Activated CD8-positive, alpha-beta memory T cell treated with anti-CD3 and anti-CD28 coated beads, Interleukin-2, amount 10 ng/mL, durations not matched to agents 7 days and 5 days (primary cell): ENCODE measurements around the gene LRRFIP1. TPM values are rescaled to one million over a fixed set of nuclear protein-coding genes. Genes with fewer than 3 reads are reported as not detected.

Experiments
- ATAC-seq: fragments of 150-1000 bp; cut with Tn5 transposase; one replicate; pipeline ENCODE4 v1.10.0; 2021; ENCODE audit warnings: moderate library complexity
- CTCF ChIA-PET: fragments of 350-600 bp; sonication (Branson Sonifier 250); formaldehyde crosslinking; loops from one replicate; lab custom pipeline; 2021; ENCODE audit warnings: antibody characterized with exemption; lab: Charles Lee
- DNase-seq: peaks from one replicate; pipeline ENCODE4 v3.0.0-alpha.2; 2020
- H3K27ac Mint-ChIP-seq: one replicate; pipeline ENCODE4 v1.8.0; 2021; ENCODE audit warnings: mild to moderate bottlenecking, mixed read lengths
- H3K27me3 Mint-ChIP-seq: one replicate; pipeline ENCODE4 v1.8.0; 2021; ENCODE audit warnings: mixed read lengths
- H3K36me3 Mint-ChIP-seq: one replicate; pipeline ENCODE4 v1.8.0; 2021; ENCODE audit warnings: mild to moderate bottlenecking, mixed read lengths
- H3K4me1 Mint-ChIP-seq: one replicate; pipeline ENCODE4 v1.8.0; 2021; ENCODE audit warnings: mixed read lengths
- H3K4me3 Mint-ChIP-seq: one replicate; pipeline ENCODE4 v1.8.0; 2021; ENCODE audit warnings: mild to moderate bottlenecking, moderate library complexity, mixed read lengths
- H3K9me3 Mint-ChIP-seq: one replicate; pipeline ENCODE4 v1.8.0; 2022; ENCODE audit warnings: low read depth, mixed read lengths
- total RNA-seq, 2 experiments: library from RNA; stranded (reverse); gene quantifications; one replicate each; pipeline ENCODE4 v1.2.3, GENCODE V29; 2021

The LRRFIP1 gene
- total RNA-seq, 2 experiments from 2014 or later, result 197 to 229 TPM

GRCh38 chr2:237669628-237670392 lies 42.4 kb downstream of the LRRFIP1 start:
- Mint-ChIP-seq H3K4me1 (peaks cover 41% of the 10 kb centered on the region), H3K27ac (no peak overlapping the region), H3K27me3 (peaks cover 23% of the 10 kb centered on the region), H3K4me3 (no peak overlapping the region), H3K9me3 (no peaks in the 10 kb centered on the region), H3K36me3 (no peaks in the 10 kb centered on the region)
- ATAC-seq (no peak), DNase-seq (no peak)
- CTCF ChIA-PET, result interaction anchor here (0.7 to 9.4 kb wide), 6 partner anchors 15 to 88 kb away, joined by 3 to 134 read pairs (median 4); no protein-coding TSS in a partner anchor

- ATAC-seq (no peak), DNase-seq (no peak)
- no peaks in the 10 kb centered on the region for H3K36me3 Mint-ChIP-seq
- no peak overlapping the region for H3K4me3 Mint-ChIP-seq
- H3K27me3 Mint-ChIP-seq, result peaks cover 21% of the 10 kb centered on the region
- no peaks in the 10 kb centered on the region for H3K9me3 Mint-ChIP-seq
- peaks cover 49% of the 10 kb centered on the region for H3K4me1 Mint-ChIP-seq
- CTCF ChIA-PET, result interaction anchor here (1.4 to 9.4 kb wide), 6 partner anchors 22 to 105 kb away, joined by 3 to 134 read pairs (median 24); no protein-coding TSS in a partner anchor
- no peak overlapping the region for H3K27ac Mint-ChIP-seq
These were observed 43.3 kb downstream of the LRRFIP1 start for GRCh38 chr2:237670641-237671040.

GRCh38 chr2:237671466-237672138 lies 44.2 kb downstream of the LRRFIP1 start:
- peaks cover 55% of the 10 kb centered on the region for H3K4me1 Mint-ChIP-seq
- ATAC-seq, result no peak
- CTCF ChIA-PET, result interaction anchor here (0.7 to 9.4 kb wide), 9 partner anchors 21 to 592 kb away, joined by 3 to 210 read pairs (median 26); no protein-coding TSS in a partner anchor
- H3K9me3 Mint-ChIP-seq, result no peaks in the 10 kb centered on the region
- DNase-seq, result no peak
- H3K27me3 Mint-ChIP-seq, result peaks cover 13% of the 10 kb centered on the region
- no peaks in the 10 kb centered on the region for H3K36me3 Mint-ChIP-seq
- H3K27ac Mint-ChIP-seq, result no peak overlapping the region
- no peak overlapping the region for H3K4me3 Mint-ChIP-seq

GRCh38 chr2:237672731-237673129 lies 45.3 kb downstream of the LRRFIP1 start:
- Mint-ChIP-seq H3K4me1 (peaks cover 54% of the 10 kb centered on the region), H3K27ac (peak overlapping the region; percentile 87), H3K27me3 (peaks cover 6% of the 10 kb centered on the region), H3K36me3 (no peaks in the 10 kb centered on the region), H3K9me3 (no peaks in the 10 kb centered on the region), H3K4me3 (peak overlapping the region; percentile 75)
- DNase-seq, result no peak
- CTCF ChIA-PET, result interaction anchor here (0.7 to 9.4 kb wide), 29 partner anchors 9 to 755 kb away, joined by 3 to 210 read pairs (median 5); no protein-coding TSS in a partner anchor
- ATAC-seq, result peak; percentile 10

- CTCF ChIA-PET, result interaction anchor here (0.7 to 9.4 kb wide), 35 partner anchors 9 to 754 kb away, joined by 3 to 210 read pairs (median 4); no protein-coding TSS in a partner anchor
- peak overlapping the region; percentile 87 for H3K27ac Mint-ChIP-seq
- peak; percentile 67 for ATAC-seq
- DNase-seq, result peak; percentile 84
- H3K4me1 Mint-ChIP-seq, result peaks cover 54% of the 10 kb centered on the region
- H3K9me3 Mint-ChIP-seq, result no peaks in the 10 kb centered on the region
- peak overlapping the region; percentile 75 for H3K4me3 Mint-ChIP-seq
- no peaks in the 10 kb centered on the region for H3K36me3 Mint-ChIP-seq
- peaks cover 2% of the 10 kb centered on the region for H3K27me3 Mint-ChIP-seq
These were observed 46.0 kb downstream of the LRRFIP1 start for GRCh38 chr2:237673130-237674001.

- H3K36me3 Mint-ChIP-seq, result no peaks in the 10 kb centered on the region
- CTCF ChIA-PET, result interaction anchor here (0.8 to 9.4 kb wide), 9 partner anchors 10 to 162 kb away, joined by 3 to 210 read pairs (median 18); no protein-coding TSS in a partner anchor
- peak; percentile 80 for ATAC-seq
- peak overlapping the region; percentile 75 for H3K4me3 Mint-ChIP-seq
- H3K9me3 Mint-ChIP-seq, result no peaks in the 10 kb centered on the region
- peak overlapping the region; percentile 87 for H3K27ac Mint-ChIP-seq
- peak; percentile 90 for DNase-seq
- peaks cover 2% of the 10 kb centered on the region for H3K27me3 Mint-ChIP-seq
- H3K4me1 Mint-ChIP-seq, result peaks cover 47% of the 10 kb centered on the region
These were observed 47.4 kb downstream of the LRRFIP1 start for GRCh38 chr2:237674731-237675276.

GRCh38 chr2:237675316-237675715 lies 47.9 kb downstream of the LRRFIP1 start:
- Mint-ChIP-seq H3K9me3 (no peaks in the 10 kb centered on the region), H3K4me3 (peak overlapping the region; percentile 75), H3K36me3 (no peaks in the 10 kb centered on the region), H3K4me1 (peaks cover 44% of the 10 kb centered on the region), H3K27me3 (no peaks in the 10 kb centered on the region), H3K27ac (peak overlapping the region; percentile 87)
- DNase-seq (no peak), ATAC-seq (no peak)
- CTCF ChIA-PET, result interaction anchor here (1.0 to 9.4 kb wide), 7 partner anchors 9 to 93 kb away, joined by 3 to 210 read pairs (median 18); no protein-coding TSS in a partner anchor

GRCh38 chr2:237680702-237681478 lies 53.5 kb downstream of the LRRFIP1 start:
- Mint-ChIP-seq H3K27ac (no peak overlapping the region), H3K4me3 (no peak overlapping the region), H3K27me3 (no peaks in the 10 kb centered on the region), H3K36me3 (peaks cover 1% of the 10 kb centered on the region), H3K9me3 (no peaks in the 10 kb centered on the region), H3K4me1 (peaks cover 15% of the 10 kb centered on the region)
- DNase-seq (peak; percentile 2), ATAC-seq (no peak)
- CTCF ChIA-PET, result interaction anchor here (1.3 kb wide), 1 partner anchor 64 kb away, joined by 4 read pairs; no protein-coding TSS in a partner anchor

GRCh38 chr2:237682151-237682550 lies 54.8 kb downstream of the LRRFIP1 start:
- H3K4me1 Mint-ChIP-seq, result peaks cover 16% of the 10 kb centered on the region
- peaks cover 1% of the 10 kb centered on the region for H3K36me3 Mint-ChIP-seq
- ATAC-seq (no peak), DNase-seq (peak; percentile 34)
- no peak overlapping the region for H3K4me3 Mint-ChIP-seq
- CTCF ChIA-PET, result interaction anchor here (1.1 to 1.5 kb wide), 3 partner anchors 9 to 63 kb away, joined by 4 read pairs; no protein-coding TSS in a partner anchor
- no peaks in the 10 kb centered on the region for H3K9me3 Mint-ChIP-seq
- no peak overlapping the region for H3K27ac Mint-ChIP-seq
- H3K27me3 Mint-ChIP-seq, result no peaks in the 10 kb centered on the region

GRCh38 chr2:237682856-237683670 lies 55.7 kb downstream of the LRRFIP1 start:
- no peaks in the 10 kb centered on the region for H3K9me3 Mint-ChIP-seq
- H3K27me3 Mint-ChIP-seq, result no peaks in the 10 kb centered on the region
- no peak overlapping the region for H3K27ac Mint-ChIP-seq
- peaks cover 1% of the 10 kb centered on the region for H3K36me3 Mint-ChIP-seq
- DNase-seq, result no peak
- peaks cover 24% of the 10 kb centered on the region for H3K4me1 Mint-ChIP-seq
- ATAC-seq, result no peak
- H3K4me3 Mint-ChIP-seq, result no peak overlapping the region
- CTCF ChIA-PET, result interaction anchor here (0.7 to 2.6 kb wide), 5 partner anchors 8 to 1216 kb away, joined by 3 to 18 read pairs (median 5); no protein-coding TSS in a partner anchor

GRCh38 chr2:237685408-237685807 lies 58.0 kb downstream of the LRRFIP1 start:
- peaks cover 45% of the 10 kb centered on the region for H3K4me1 Mint-ChIP-seq
- H3K4me3 Mint-ChIP-seq, result no peak overlapping the region
- no peaks in the 10 kb centered on the region for H3K27me3 Mint-ChIP-seq
- DNase-seq (no peak), ATAC-seq (no peak)
- no peak overlapping the region for H3K27ac Mint-ChIP-seq
- CTCF ChIA-PET, result interaction anchor here (1.2 to 2.6 kb wide), 3 partner anchors 10 to 60 kb away, joined by 4 to 18 read pairs (median 8); no protein-coding TSS in a partner anchor
- H3K9me3 Mint-ChIP-seq, result no peaks in the 10 kb centered on the region
- H3K36me3 Mint-ChIP-seq, result peaks cover 1% of the 10 kb centered on the region
